GM18499 (cell line): ENCODE data around the gene HIVEP3.
"Not testable (repeated sequence)": the region's sequence is repeated elsewhere in the genome, so short reads cannot be mapped to it uniquely, and the experiment has no call there.

Experiments
- ATAC-seq: cut with Tn5 transposase; IDR thresholded peaks from one replicate; pipeline ENCODE4 v1.9.1; 2021; ENCODE audit warnings: moderate number of reproducible peaks; ENCODE audit not compliant: insufficient read depth, unreplicated experiment

HIVEP3 gene

GRCh38 chr1:41560931-41561330 is 357.8 kb downstream of the HIVEP3 start:
- ATAC-seq, result no peak

- no peak for ATAC-seq
These were observed 358.2 kb downstream of the HIVEP3 start for GRCh38 chr1:41560496-41560895.

- ATAC-seq, result no peak
These were observed 359.4 kb downstream of the HIVEP3 start for GRCh38 chr1:41559331-41559730.

DNA sequence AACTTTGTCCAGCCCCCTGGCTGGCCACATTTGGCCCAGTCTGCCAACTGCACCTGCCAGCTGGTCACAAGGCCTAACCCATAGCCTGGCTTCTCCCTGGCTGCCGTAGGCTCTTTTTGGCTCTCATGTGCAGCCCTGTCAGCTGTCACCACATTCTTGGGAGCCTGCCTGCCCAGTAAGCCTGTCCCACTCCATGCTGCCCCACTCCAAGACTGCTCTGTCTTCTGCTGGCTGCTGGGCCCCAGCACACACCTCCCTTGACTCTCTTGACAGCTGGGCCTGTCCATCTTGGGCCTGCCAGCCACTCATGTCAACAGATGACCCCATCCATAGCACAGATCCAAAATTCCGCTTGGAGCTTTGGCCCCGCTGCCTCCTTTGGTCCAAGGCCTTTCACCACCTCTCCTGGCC is 360.0 kb downstream of the HIVEP3 start:
- ATAC-seq, result no peak

DNA sequence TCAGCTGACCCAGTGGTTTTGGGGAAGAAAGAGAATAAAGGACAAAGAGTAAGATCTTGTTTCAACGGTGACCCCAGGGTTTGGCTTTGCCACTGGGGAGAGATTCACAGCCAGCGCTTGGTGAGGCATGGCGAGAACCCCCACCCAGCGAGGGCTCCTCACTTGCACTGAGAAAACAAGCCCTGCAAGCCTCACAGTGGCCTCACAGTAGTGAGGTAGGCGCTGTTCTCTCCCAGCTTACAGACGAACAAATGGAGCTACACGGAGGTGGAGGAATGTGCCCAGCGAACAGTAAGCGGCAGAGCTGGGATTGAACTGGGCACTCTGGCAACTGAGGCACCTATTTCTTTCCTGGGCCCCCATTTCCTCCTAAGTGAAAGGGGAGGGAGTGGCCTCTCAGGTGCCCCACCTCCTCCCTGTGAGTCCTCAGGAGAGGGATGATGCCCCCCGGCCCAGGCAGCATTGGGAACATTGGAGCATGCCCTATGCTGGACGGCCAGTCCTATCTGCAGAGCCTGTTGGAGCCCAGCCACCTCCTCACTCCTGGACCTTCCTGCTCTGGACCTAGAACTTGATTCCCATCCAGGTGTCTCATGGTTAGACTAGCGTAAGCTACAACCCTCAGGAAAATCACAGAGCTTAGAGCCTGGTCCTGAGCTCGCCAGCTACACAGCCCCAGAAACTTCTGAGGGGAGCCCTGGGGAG is 360.8 kb downstream of the HIVEP3 start:
- ATAC-seq, result no peak

DNA sequence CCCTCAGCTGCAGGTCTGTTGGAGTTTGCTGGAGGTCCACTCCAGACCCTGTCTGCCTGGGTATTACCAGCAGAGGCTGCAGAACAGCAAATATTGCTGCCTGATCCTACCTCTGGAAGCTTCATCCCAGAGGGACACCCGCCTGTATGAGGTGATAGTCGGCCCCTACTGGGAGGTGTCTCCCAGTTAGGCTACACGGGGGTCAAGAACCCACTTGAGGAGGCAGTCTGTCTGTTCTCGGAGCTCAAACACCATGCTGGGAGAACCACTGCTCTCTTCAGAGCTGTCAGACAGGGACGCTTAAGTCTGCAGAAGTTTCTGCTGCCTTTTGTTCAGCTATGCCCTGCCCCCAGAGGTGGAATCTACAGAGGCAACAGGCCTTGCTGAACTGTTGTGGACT is 364.0 kb downstream of the HIVEP3 start:
- not testable (repeated sequence) for ATAC-seq

GRCh38 chr1:41547781-41548560 is 370.8 kb downstream of the HIVEP3 start:
- ATAC-seq, result no peak

DNA sequence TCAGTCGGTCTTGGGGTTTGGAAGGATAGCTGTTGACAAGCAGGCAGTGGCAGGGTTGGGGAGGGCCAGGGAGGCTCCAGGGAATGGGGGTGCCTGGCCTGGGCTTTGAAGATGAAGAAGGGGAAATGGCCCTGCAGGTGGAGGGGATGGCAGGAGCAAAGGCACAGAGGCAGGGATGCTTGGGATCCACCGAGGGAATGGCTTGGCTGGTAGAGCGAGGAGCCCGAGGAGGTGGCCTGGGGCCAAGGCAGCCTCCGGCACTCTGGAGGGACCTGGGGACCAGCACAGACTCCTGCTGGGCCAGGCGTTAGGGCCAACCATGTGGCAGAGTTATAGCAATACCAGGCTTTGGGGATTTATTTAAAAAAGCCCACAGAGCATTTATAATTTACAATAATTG is 371.4 kb downstream of the HIVEP3 start:
- ATAC-seq, result no peak

- ATAC-seq, result no peak
These were observed 371.9 kb downstream of the HIVEP3 start for GRCh38 chr1:41546833-41547135.

DNA sequence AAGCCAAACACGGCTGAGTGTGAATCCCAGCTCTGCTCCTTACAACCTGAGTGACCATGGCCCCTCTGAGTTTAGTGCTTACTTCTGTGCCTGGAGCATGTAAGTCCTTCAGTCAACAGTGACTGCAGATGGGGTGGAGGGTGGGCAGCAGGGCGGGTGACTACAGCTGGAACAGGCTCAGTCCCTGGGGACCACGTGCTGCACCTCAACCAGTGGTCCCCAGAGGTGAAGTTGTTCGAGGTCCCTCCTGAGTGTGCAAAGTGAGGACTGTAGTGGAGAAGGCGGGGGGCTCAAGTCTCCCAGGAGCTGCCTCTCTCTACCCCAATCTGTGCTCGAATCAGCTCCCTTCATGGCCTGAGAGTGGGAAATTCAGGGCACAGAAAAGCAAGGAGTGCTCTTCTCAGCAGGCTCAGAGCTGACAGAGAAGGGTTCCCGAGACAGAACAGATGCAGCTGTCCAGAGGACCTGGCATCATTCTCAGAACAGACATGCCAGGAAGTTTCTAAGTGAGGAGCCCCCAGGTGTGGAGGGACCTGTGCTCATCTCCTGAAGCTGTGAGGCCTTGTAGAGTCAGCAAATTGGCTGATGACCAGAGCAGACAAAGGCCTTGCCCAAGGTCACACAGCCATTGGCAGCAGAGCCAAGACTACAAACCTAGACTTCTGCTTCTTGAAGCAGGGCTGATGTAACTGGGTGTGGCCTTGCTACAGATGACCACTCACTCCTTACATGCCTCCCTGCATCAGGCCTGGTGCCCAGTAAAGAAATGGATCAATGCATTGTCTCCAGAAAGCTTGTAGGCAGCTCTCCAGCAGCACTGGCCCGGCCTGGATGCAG is 372.5 kb downstream of the HIVEP3 start:
- no peak for ATAC-seq

DNA sequence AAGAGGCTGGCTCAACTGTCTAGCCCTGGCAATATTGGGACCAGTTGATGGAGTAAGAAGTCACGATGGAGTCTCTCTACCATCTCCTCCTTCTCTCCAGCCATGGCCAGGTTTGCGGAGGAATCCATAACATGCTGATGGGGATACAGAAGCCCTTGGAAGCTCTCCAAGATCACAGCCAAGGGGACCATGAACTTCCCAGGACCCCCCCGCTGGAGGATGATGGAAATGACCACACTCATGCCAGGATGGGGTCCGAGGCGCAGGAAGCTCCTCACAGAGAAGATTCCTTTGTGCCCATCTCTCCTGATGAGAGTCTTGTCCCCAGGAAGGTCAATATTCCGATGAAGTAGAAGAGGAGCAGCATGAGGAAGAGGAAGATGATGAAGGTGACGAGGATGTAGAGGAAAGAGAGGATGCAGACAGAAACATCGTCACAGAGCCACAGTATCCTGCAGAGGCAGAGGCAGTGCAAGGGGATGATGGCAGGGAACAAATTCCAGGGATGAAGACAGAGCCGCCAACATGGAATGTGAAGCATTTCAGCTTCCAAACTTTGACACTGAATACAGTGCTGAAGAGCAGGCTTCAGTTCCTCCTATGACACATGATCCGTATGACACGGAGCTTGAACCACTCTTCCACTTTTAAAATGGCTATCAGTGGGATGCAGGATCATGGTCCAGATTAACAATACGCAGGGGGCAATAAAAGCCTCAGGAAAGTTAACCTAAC is 376.4 kb downstream of the HIVEP3 start:
- no peak for ATAC-seq

DNA sequence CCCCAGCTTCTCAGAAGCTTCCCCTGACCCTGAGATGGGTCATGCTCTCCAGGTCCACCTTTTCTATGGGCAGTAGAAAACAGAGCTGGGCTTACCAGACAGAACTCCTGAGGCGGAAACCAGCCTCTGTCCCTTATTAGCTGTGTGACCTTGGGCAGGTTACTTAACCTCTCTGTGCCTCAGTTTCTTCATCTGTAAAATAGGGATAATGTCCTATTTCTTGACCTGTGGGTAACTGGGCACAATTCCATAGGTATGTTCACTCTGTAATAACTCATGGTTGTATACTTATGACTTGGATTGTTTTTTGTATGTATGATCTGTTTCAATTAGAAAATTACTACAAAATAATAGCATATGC is 377.1 kb downstream of the HIVEP3 start:
- ATAC-seq, result no peak

DNA sequence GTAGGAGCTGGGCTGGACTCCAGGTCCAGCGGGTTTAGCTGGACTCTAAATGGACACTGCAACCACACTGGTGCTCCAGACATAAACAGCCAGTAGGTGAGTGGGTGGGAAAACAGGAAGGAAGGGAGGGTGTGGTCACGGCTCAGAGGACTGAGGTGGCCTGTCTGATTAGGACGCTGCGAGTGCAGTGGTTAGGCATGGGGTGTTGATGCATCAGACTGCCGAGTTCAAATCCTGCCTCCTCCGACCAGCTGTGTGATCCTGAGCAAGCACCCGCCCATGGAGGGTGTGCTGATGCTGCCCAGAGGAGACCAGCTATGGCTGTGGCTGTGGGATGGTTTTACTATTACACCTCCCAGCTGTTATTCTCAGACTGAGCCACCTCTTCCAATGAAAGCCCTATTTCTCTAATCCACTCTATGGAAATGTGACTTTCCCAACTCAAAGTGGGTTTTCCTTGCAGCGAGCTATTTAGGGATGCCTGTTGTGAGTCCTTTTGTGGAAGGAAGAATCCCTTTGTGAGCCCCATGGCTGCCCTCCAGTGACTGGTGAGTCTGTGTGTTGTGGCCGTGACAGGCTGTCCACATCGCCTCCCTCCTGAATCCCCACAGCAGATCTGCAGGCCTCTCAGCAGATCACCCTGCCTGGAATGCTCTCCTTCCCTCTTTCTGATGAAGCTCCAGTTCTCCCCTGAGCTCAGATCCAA is 377.7 kb downstream of the HIVEP3 start:
- ATAC-seq, result no peak

DNA sequence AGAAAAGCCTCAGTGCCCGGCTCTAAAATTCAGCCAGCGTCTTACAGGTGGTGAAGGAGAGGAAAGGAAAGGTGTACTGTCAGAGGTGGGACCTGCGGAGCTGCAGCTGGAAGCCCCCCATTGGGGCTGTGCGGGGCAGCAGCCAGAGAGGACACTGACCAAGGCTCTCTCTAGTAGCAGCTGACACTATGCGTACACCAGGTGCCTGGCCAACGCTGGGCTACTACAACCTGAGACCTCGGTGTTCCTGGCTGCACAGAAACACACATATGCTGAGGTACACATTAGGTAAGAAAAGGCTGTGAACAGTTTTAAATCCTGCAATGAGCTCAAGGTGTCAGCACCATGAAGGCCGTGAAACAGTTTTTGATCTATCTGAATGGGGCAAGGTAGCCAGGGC is 378.7 kb downstream of the HIVEP3 start:
- no peak for ATAC-seq

DNA sequence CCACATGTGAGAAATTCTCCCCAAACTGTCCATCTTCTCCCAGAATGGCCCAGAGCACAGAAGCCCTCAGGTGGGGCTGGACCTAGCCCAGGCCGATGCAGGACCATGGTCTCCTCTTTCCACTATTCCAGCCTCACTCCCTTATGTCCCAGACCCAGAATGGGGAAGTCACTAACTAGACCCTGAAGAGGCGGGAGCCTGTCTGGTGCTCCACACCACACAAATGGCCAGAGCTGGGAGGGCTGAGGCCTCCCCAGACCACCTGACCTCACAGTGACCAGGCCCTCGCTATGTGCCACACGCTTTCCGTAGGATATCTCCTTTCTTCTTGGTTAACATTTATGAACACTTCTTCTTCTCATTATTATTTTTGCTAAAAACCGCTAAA is 379.3 kb downstream of the HIVEP3 start:
- ATAC-seq, result no peak

GRCh38 chr1:41538741-41539417 is 379.8 kb downstream of the HIVEP3 start:
- ATAC-seq, result no peak

GRCh38 chr1:41537788-41538351 is 380.9 kb downstream of the HIVEP3 start:
- ATAC-seq, result no peak

DNA sequence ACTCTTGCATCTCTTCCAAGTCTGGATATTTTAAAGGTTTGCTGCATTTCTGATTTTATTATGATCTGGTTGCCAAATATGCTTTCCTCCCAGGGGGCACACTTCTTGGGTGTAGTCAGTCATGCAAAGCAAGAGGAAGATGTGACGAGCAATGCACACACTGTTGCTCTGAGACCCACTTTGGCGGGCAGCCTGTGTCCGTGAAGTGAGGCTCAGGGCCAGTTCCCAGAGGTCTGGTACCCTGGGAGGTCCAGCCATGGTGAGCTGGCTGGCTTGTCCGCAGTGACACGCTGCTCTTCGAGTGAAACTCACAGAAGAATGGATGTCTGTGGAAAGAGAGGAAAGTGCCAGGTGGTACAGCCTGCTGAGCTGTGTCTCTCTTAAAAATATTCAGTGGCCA is 381.5 kb downstream of the HIVEP3 start:
- ATAC-seq, result no peak

DNA sequence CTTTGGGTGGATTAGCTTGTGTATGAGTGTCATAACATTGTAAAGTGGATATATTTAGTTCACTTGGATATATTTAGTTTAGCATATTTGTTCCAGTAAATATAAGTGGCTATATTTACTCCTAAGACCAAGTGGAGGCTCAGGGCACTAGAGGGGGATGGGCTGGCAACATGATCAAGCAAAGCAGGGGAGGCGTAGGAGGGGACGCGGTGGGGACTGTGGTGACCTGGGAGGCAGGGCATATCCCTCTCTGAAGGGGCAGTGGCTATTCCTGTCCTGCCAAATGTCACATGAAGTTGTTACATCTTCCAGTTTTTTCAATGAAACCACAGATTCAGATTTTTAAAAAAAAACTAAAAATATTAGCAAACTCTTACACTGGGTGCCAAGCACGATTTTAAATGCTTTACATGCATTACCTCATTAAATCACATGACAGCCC is 382.3 kb downstream of the HIVEP3 start:
- ATAC-seq, result no peak
